Right lobe of liver (tissue), 6 donors: ENCODE measurements around the gene PPP1CB. TPM values are rescaled to one million over a fixed set of nuclear protein-coding genes. Genes with fewer than 3 reads are reported as not detected.

Experiments
- ATAC-seq, 4 donors: fragments of 200-7000 bp; cut with Tn5 transposase; one replicate each; pipeline ENCODE4 v1.9.1; 2020; ENCODE audit warnings: mild to moderate bottlenecking in 4 of 4, moderate library complexity in 4 of 4
- DNase-seq, 3 donors: peaks; one replicate each; pipeline ENCODE4 v3.0.0-alpha.2; 2020
- H3K27ac ChIP-seq, 3 donors: fragments of 200-600 bp; one replicate each; pipeline ENCODE4 v1.8.0; 2022
- H3K27me3 ChIP-seq, 2 donors: fragments of 200-600 bp; one replicate each; pipeline ENCODE4 v1.8.0; 2022
- H3K36me3 ChIP-seq, 4 donors: fragments of 200-600 bp; sonication (generic) in 1 of 4; one replicate each; pipeline versions ENCODE4 v1.5.1 to v1.8.0; 2017 to 2022; ENCODE audit warnings: control low read depth in 1 of 4
- H3K4me1 ChIP-seq, 4 donors: fragments of 200-600 bp; sonication (generic) in 1 of 4; one replicate each; pipeline versions ENCODE4 v1.5.1 to v1.8.0; 2017 to 2022; ENCODE audit warnings: control low read depth in 1 of 4
- H3K4me3 ChIP-seq, 3 donors: fragments of 200-600 bp; one replicate each; pipeline ENCODE4 v1.8.0; 2022
- H3K9me3 ChIP-seq, 4 donors: fragments of 200-600 bp; sonication (generic) in 1 of 4; one replicate each; pipeline versions ENCODE4 v1.5.1 to v1.8.0; 2017 to 2022; ENCODE audit warnings: control low read depth in 1 of 4
- CTCF ChIP-seq, 4 donors: fragments of 200-600 bp in 3 of 4; fragments of 450-650 bp in 1 of 4; IDR thresholded peaks; one replicate each; pipeline versions ENCODE4 v1.5.1 to v1.8.0; 2016 to 2022; ENCODE audit warnings: antibody characterized with exemption in 4 of 4, mild to moderate bottlenecking in 2 of 4
- POLR2A ChIP-seq: fragments of 450-650 bp; IDR thresholded peaks from one replicate; pipeline ENCODE4 v1.6.1; 2017; ENCODE audit warnings: antibody characterized with exemption, mild to moderate bottlenecking
- WGBS: methylation state at CpG from one replicate; pipeline ENCODE4 v1.1.6; 2018; ENCODE audit warnings: low coverage, low lambda C conversion rate; ENCODE audit not compliant: insufficient coverage; ENCODE audit errors: missing lambda C conversion rate; 5-methylcytosine and 5-hydroxymethylcytosine counted together
- intact Hi-C, 2 donors: fragments of 100-400 bp; cut with DNase I; formaldehyde crosslinking; loops; one replicate each; pipeline versions ENCODE4 v1.11.2 to v1.14.1; 2022
- total RNA-seq, 6 experiments: library from RNA; depleted of rRNA in 2 of 6; stranded (reverse); fragments of >200 nt in 2 of 6; fragmentation: NEBNext Ultra II Directional in 3 of 6; extraction: Animal tissue kit (Norgen Biotek cat#: 25700) in 3 of 6; gene quantifications; one replicate each; pipeline versions ENCODE4 v1.1.0 to v1.2.4, GENCODE V29; 2016 to 2023
- donor health status: DM: no; HTN: yes; CAD: no.
- donor health status: DM: no; HTN: no; CAD: no.
- donor health status: DM: no; HTN: no; CAD: no.
- donor health status: DM: no; HTN: yes; CAD: no.
- donor health status: DM: no; HTN: yes; CAD: no.

The PPP1CB gene
- total RNA-seq, 6 experiments from 2014 or later, result 55.7 to 86.3 (median 71.4) TPM

- ATAC-seq (no peak), DNase-seq (no peak)
- Histone ChIP-seq H3K4me3 (no peak overlapping the region), H3K9me3 (no peaks in the 10 kb centered on the region), H3K36me3 (no peaks in the 10 kb centered on the region), H3K27me3 (no peaks in the 10 kb centered on the region), H3K4me1 (no peaks in the 10 kb centered on the region), H3K27ac (no peak overlapping the region)
- intact Hi-C loops, result no loop called here
- no peak for TF ChIP-seq CTCF (IDR thresholded peaks at IDR 0.05)
- no peak for TF ChIP-seq POLR2A
- 82% methylated on average over 2 of the region's 2 CpGs for WGBS
Measured at GRCh38 chr2:28824207-28824606, 72.6 kb downstream of the PPP1CB start.

GRCh38 chr2:28824870-28825269 is 73.2 kb downstream of the PPP1CB start:
- H3K27ac ChIP-seq, result no peak overlapping the region
- intact Hi-C loops, result no loop called here
- H3K36me3 ChIP-seq, result no peaks in the 10 kb centered on the region
- no peak for DNase-seq
- TF ChIP-seq POLR2A (no peak), CTCF (IDR thresholded peaks at IDR 0.05) (no peak)
- ATAC-seq, result no peak
- no peak overlapping the region for H3K4me3 ChIP-seq
- H3K27me3 ChIP-seq, result no peaks in the 10 kb centered on the region
- H3K4me1 ChIP-seq, result no peaks in the 10 kb centered on the region
- no peaks in the 10 kb centered on the region for H3K9me3 ChIP-seq

GRCh38 chr2:28828382-28828781 is 76.8 kb downstream of the PPP1CB start:
- intact Hi-C loops, result no loop called here
- no peaks in the 10 kb centered on the region for H3K4me1 ChIP-seq
- H3K9me3 ChIP-seq, result no peaks in the 10 kb centered on the region
- no peak overlapping the region for H3K27ac ChIP-seq
- H3K27me3 ChIP-seq, result no peaks in the 10 kb centered on the region
- ATAC-seq (no peak), DNase-seq (no peak)
- no peaks in the 10 kb centered on the region for H3K36me3 ChIP-seq
- H3K4me3 ChIP-seq, result no peak overlapping the region
- WGBS, result 77% methylated on average over 2 of the region's 2 CpGs
- TF ChIP-seq CTCF (IDR thresholded peaks at IDR 0.05), result no peak
- TF ChIP-seq POLR2A, result no peak

- Histone ChIP-seq H3K27me3 (no peaks in the 10 kb centered on the region), H3K4me3 (no peak overlapping the region), H3K9me3 (no peaks in the 10 kb centered on the region), H3K27ac (no peak overlapping the region), H3K4me1 (no peaks in the 10 kb centered on the region), H3K36me3 (no peaks in the 10 kb centered on the region)
- DNase-seq, result no peak
- intact Hi-C loops, result no loop called here
- no peak for ATAC-seq
- TF ChIP-seq POLR2A (no peak), CTCF (IDR thresholded peaks at IDR 0.05) (no peak)
- WGBS, result 74% methylated on average over 2 of the region's 2 CpGs
Measured at GRCh38 chr2:28833740-28834470, 82.3 kb downstream of the PPP1CB start.

- 61% methylated on average over 2 of the region's 2 CpGs for WGBS
- TF ChIP-seq POLR2A, result no peak
- TF ChIP-seq CTCF (IDR thresholded peaks at IDR 0.05), result no peak
Measured at GRCh38 chr2:28835781-28836180, 84.2 kb downstream of the PPP1CB start.

More at GRCh38 chr2:28835781-28836180, 84.2 kb downstream of the PPP1CB start:
- no peaks in the 10 kb centered on the region for H3K4me1 ChIP-seq
- ATAC-seq (no peak), DNase-seq (no peak)
- H3K4me3 ChIP-seq, result no peak overlapping the region
- H3K36me3 ChIP-seq, result no peaks in the 10 kb centered on the region
- no peak overlapping the region for H3K27ac ChIP-seq
- H3K27me3 ChIP-seq, result no peaks in the 10 kb centered on the region
- intact Hi-C loops, result no loop called here
- H3K9me3 ChIP-seq, result no peaks in the 10 kb centered on the region
